GM12874 (cell line): ENCODE results near the gene F12.

Experiments used
- TF ChIP-seq, protein P1 (sequence below): IDR thresholded peaks from 2 replicates; pipeline ENCODE4 v1.5.1; 2011; ENCODE audit warnings: low read depth, mild to moderate bottlenecking, control low read depth, low read length, moderate library complexity; ENCODE audit not compliant: insufficient read depth

Gene F12

DNA sequence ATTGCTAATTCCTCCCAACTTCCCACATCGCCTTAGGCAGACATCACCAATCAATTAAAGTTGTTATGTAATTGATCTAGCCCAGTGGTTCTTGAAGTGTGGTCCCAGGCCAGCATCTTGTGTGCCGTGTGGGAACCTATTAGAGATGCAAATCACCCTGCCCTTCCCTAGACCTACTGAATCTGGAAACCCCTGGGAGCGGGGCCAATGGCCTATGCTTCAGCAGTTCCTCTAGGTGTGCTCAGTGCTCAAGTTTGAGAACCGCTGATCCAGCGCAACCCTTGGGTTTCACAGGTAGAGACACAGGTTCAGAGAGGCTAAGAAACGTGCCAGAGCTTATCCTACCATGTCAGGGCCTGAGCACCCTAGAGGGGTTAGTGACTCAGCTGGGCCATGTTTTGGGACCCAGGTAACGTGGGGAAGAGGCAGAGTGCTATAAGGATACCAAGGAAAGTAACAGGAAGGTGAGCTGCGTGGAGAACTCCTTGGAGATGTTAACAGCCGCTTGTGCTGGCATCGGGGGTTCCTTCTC is 20.8 kb downstream of the F12 start:
- TF ChIP-seq, protein P1, sequence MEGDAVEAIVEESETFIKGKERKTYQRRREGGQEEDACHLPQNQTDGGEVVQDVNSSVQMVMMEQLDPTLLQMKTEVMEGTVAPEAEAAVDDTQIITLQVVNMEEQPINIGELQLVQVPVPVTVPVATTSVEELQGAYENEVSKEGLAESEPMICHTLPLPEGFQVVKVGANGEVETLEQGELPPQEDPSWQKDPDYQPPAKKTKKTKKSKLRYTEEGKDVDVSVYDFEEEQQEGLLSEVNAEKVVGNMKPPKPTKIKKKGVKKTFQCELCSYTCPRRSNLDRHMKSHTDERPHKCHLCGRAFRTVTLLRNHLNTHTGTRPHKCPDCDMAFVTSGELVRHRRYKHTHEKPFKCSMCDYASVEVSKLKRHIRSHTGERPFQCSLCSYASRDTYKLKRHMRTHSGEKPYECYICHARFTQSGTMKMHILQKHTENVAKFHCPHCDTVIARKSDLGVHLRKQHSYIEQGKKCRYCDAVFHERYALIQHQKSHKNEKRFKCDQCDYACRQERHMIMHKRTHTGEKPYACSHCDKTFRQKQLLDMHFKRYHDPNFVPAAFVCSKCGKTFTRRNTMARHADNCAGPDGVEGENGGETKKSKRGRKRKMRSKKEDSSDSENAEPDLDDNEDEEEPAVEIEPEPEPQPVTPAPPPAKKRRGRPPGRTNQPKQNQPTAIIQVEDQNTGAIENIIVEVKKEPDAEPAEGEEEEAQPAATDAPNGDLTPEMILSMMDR, result no peak

DNA sequence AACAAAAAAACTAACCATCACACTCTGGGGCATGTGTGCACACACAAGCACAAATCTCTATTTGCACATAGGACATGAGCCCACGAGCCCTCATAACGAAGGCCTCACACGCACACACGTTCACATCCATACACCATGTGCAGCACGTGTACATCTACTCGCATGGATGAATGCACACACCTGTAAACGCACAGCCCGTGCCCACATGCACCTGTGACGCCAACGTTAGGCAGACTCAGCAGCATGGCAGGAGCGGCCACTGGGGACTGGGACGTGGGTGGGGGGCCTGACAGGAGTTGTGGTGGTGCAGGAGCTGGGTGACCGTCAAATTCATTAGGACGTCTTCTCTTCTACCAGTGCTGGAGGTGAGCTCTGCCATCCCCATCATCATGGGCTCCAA is 22.0 kb downstream of the F12 start:
- TF ChIP-seq, protein P1, result no peak

DNA sequence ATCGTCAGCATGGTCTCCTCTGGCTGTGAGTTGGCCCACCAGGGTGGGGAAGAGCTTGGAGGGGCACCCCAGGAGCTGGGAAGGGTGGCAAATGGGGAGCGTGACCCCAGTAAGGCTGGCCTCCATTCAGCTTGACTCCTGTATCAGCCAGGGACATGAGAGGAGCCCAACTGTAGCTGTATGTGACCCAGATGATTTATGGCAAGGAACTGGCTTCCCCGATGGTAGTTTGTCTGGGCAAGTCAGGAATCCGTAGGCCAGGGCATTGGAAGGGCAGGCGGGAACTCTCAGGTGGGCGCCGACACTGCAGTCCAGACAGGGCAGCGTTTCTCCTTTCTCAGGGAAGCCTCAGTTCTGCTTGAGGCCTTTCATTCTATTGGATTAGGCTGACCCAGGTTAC is 22.8 kb downstream of the F12 start:
- TF ChIP-seq, protein P1, result no peak

DNA sequence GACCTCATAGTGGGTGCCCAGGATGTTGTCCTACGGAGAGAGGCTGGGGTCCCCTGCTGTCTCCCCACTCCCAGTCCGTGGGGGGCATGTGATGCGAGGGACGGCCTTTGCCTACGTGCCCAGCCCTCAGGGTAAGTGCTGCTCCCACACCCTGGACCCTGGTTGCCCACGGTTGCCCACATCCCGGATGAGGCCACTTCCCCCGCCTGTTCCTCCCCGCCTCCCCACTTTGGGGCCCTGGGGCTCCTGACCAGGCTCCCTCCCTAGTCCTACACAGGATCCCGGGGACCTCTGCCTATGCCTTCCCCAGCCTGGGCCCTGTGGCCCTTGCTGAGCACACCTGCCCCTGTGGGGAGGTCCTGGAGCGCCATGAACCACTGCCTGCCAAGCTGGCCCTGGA is 23.6 kb downstream of the F12 start:
- TF ChIP-seq, protein P1, result no peak

DNA sequence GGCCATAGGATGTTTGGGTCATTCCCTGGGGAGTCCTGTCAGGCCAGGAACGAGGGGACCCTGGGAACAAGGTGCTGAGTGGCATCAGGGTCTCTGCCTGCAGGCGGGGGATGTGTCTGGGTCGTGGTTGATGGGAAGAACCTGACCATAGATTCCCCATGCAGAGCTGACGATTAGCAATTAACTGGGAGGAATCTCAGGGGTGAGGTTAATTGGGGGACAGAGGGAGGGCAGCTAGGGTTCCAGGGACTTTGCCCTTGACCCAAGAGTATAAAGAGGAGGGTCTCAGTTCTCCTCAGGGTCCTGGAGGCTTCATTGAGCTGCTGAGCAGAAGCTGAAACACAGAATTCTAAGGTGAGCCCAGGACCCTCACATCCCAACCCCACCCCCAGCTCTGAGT is 25.2 kb downstream of the F12 start, which contains the start of gene SLC34A1:
SLC34A1 (plus strand) TSS at position 301 of the 400 bp plus-strand sequence. CDS start 1,308 bp downstream, outside the sequence.
- TF ChIP-seq, protein P1, result no peak

DNA sequence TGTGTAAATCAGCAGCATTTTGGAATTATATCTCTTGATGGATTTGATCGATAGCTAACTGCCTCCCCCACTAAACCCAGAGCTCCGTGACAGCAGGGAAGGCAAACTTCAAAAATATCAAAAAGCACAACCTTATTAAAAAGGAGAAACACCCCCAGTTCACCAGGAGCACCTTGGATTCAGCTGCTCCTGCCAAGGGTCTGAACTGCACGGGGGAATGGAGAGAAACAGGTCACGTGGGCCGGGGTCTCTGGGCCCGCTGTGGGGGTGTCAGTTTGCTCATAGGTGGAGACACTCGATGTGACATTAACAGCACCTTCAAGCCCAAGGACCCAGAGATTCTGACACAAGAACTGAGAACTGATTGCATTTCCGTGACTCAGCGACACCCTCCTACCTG is 26.2 kb downstream of the F12 start:
- TF ChIP-seq, protein P1, result no peak

DNA sequence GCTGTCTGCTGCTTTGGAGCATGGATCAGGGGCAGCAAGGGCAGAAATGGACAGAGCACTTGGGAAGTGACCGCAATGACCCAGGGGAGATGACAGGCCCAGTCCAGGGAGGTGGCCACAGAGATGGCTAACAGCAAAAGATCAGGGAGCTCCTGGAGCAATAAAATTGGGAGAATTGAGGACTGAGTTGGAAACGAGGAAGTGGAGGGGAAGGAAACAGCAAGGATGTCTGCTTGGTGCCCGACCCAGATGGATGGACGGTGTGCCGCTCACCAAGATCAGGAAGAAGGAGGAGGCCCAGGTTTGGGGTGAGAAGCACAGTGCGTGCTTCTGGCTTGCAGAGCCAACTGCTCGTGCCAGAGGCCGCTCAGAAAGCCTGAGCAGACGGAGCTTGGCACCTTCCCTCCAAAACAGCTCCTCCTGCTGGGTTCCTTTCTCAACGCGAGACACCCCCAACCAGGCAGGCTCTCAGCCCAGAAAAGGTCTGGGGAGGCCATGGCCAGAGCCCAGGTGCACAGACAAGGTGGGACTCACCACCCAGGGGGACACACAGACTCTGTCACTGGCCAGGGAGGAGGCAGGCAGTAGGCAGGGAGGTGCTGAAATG is 26.8 kb downstream of the F12 start:
- TF ChIP-seq, protein P1, result peak; percentile 43; the same call in 1 of the 2 replicates
